Measurements from ENCODE around the gene NUCKS1. TPM values are rescaled to one million over a fixed set of nuclear protein-coding genes. Genes with fewer than 3 reads are reported as not detected.

The NUCKS1 gene
- total RNA-seq, 1 experiment from 2014 or later: 427 TPM

DNA sequence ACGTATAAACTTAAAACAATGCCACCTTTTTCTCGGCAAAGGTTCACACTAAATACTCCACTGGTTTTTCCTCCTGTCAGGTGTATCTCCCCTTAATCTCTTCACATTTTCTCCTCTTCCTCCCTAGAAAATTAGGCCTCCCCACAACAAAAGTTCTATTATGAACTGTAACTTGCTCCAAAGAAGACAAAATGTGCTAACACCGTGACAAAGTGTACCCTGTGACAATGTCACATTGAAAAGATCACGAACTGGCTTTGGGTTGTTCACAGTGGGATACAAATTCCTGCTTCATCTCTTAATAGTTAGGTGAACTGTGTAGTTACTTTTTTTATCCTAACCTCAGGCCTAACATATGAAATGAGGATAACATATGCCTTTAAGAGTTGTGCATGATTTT, 6.0 kb downstream of the NUCKS1 start:
- Histone ChIP-seq H4K5ac (ENCODE audit: insufficient read length, low read depth, low read length) (no peak overlapping the region), H3K56ac (ENCODE audit: insufficient read length, low read depth, low read length) (no peak overlapping the region), H2BK120ac (ENCODE audit: low read depth, low read length, poor library complexity, severe bottlenecking) (no peak overlapping the region), H3K27ac (ENCODE audit: insufficient read length, low read depth, low read length) (no peak overlapping the region), H2AK5ac (ENCODE audit: insufficient read length, low read length) (no peak overlapping the region), H3K79me1 (ENCODE audit: insufficient read depth, low read depth, low read length, poor library complexity, severe bottlenecking) (peaks cover 3% of the 10 kb centered on the region), H3K9ac (ENCODE audit: extremely low read depth, insufficient read length, low read length) (no peak overlapping the region), H3K23ac (ENCODE audit: insufficient read length, low read depth, low read length) (no peak overlapping the region), H3T11ph (ENCODE audit: low read length) (no peak overlapping the region), H2BK12ac (ENCODE audit: insufficient read length, low read depth, low read length) (no peak overlapping the region), H3K18ac (ENCODE audit: insufficient read length, low read depth, low read length) (no peak overlapping the region), H2BK15ac (ENCODE audit: low read depth, low read length) (no peak overlapping the region), H4K8ac (replicated peaks; ENCODE audit: insufficient read length, low read depth, low read length) (no peak overlapping the region), H3K9me3 (ENCODE audit: control insufficient read depth, low read depth, low read length) (no peaks in the 10 kb centered on the region), H4K20me1 (ENCODE audit: control insufficient read depth, insufficient read depth, insufficient read length) (peaks cover 2% of the 10 kb centered on the region), H3K4me2 (ENCODE audit: insufficient read depth, insufficient read length, low read length) (peak overlapping the region; percentile 27), H3K4me1 (ENCODE audit: insufficient read depth, low read length) (peaks cover 4% of the 10 kb centered on the region; the same call in 1 of the 2 replicates), H3K27me3 (ENCODE audit: insufficient read depth, low read length) (no peaks in the 10 kb centered on the region), H3K23me2 (ENCODE audit: insufficient read length, low read depth, low read length, poor library complexity, severe bottlenecking) (no peaks in the 10 kb centered on the region), H3K4ac (ENCODE audit: low read depth, low read length) (no peak overlapping the region), H2AFZ (ENCODE audit: low read length) (no peak overlapping the region), H2BK20ac (ENCODE audit: low read depth, low read length, poor library complexity, severe bottlenecking) (no peak overlapping the region), H2BK5ac (ENCODE audit: insufficient read length, low read length) (no peak overlapping the region), H4K91ac (ENCODE audit: insufficient read length, low read depth, low read length) (no peak overlapping the region), H3K79me2 (ENCODE audit: insufficient read depth, low read length) (peaks cover 76% of the 10 kb centered on the region), H3K14ac (ENCODE audit: insufficient read depth, low read length) (no peak overlapping the region)
- peaks cover 19 to 35% (median 33%) of the 10 kb centered on the region in 3 experiments; a peak in 6 of 7 replicates for H3K36me3 Mint-ChIP-seq (ENCODE audit: insufficient read depth in 1 of 3, low read depth in 3 of 3)
- WGBS (ENCODE audit: extremely low coverage, insufficient read length, low lambda C conversion rate): no CpG with 5 or more reads among the region's 4 CpGs
- H3K27ac Mint-ChIP-seq: peak overlapping the region in 2 of 3 experiments; percentile 21 to 94; a peak in 4 of 7 replicates
- peak overlapping the region in 1 of 2 experiments; percentile 18; a peak in 2 of 5 replicates for H3K4me3 Mint-ChIP-seq
- H3K27me3 Mint-ChIP-seq (ENCODE audit: low read depth): no peaks in the 10 kb centered on the region; the same call in 1 of the 2 replicates
- no peak for DNase-seq
- TF ChIP-seq, protein P1, sequence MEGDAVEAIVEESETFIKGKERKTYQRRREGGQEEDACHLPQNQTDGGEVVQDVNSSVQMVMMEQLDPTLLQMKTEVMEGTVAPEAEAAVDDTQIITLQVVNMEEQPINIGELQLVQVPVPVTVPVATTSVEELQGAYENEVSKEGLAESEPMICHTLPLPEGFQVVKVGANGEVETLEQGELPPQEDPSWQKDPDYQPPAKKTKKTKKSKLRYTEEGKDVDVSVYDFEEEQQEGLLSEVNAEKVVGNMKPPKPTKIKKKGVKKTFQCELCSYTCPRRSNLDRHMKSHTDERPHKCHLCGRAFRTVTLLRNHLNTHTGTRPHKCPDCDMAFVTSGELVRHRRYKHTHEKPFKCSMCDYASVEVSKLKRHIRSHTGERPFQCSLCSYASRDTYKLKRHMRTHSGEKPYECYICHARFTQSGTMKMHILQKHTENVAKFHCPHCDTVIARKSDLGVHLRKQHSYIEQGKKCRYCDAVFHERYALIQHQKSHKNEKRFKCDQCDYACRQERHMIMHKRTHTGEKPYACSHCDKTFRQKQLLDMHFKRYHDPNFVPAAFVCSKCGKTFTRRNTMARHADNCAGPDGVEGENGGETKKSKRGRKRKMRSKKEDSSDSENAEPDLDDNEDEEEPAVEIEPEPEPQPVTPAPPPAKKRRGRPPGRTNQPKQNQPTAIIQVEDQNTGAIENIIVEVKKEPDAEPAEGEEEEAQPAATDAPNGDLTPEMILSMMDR (conservative IDR thresholded peaks at IDR 0.05): no peak
- H3K9me3 Mint-ChIP-seq: no peaks in the 10 kb centered on the region
- H3K4me1 Mint-ChIP-seq: peaks cover 57 to 60% of the 10 kb centered on the region in 2 experiments

Measured in H9 (cell line).